Measurements from ENCODE around the gene SGCA. TPM values are rescaled to one million over a fixed set of nuclear protein-coding genes. Genes with fewer than 3 reads are reported as not detected.

Gene SGCA
- total RNA-seq, 1 experiment from 2014 or later = 0.24 TPM

- peaks cover 2% of the 10 kb centered on the region for H3K27me3 Mint-ChIP-seq (ENCODE audit: low read depth)
- Histone ChIP-seq H3K18ac (ENCODE audit: insufficient read length, low read depth, low read length) (no peak overlapping the region), H3K27ac (ENCODE audit: insufficient read length, low read depth, low read length) (no peak overlapping the region), H3K79me1 (ENCODE audit: insufficient read depth, low read depth, low read length, poor library complexity, severe bottlenecking) (no peaks in the 10 kb centered on the region), H3K4me1 (ENCODE audit: insufficient read depth, low read length) (peaks cover 4% of the 10 kb centered on the region; the same call in 1 of the 2 replicates), H3K79me2 (ENCODE audit: insufficient read depth, low read length) (no peaks in the 10 kb centered on the region), H2AFZ (ENCODE audit: low read length) (no peak overlapping the region), H2BK20ac (ENCODE audit: low read depth, low read length, poor library complexity, severe bottlenecking) (no peak overlapping the region), H2BK120ac (ENCODE audit: low read depth, low read length, poor library complexity, severe bottlenecking) (no peak overlapping the region), H3K14ac (ENCODE audit: insufficient read depth, low read length) (no peak overlapping the region), H4K20me1 (ENCODE audit: control insufficient read depth, insufficient read depth, insufficient read length) (no peaks in the 10 kb centered on the region), H4K91ac (ENCODE audit: insufficient read length, low read depth, low read length) (no peak overlapping the region), H3K4me2 (ENCODE audit: insufficient read depth, insufficient read length, low read length) (no peak overlapping the region), H2BK12ac (ENCODE audit: insufficient read length, low read depth, low read length) (no peak overlapping the region), H3K9ac (ENCODE audit: extremely low read depth, insufficient read length, low read length) (no peak overlapping the region), H2BK15ac (ENCODE audit: low read depth, low read length) (no peak overlapping the region), H4K5ac (ENCODE audit: insufficient read length, low read depth, low read length) (no peak overlapping the region), H3K23ac (ENCODE audit: insufficient read length, low read depth, low read length) (no peak overlapping the region), H2BK5ac (ENCODE audit: insufficient read length, low read length) (no peak overlapping the region), H3K23me2 (ENCODE audit: insufficient read length, low read depth, low read length, poor library complexity, severe bottlenecking) (no peaks in the 10 kb centered on the region), H3K9me3 (ENCODE audit: control insufficient read depth, low read depth, low read length) (no peaks in the 10 kb centered on the region), H3K27me3 (ENCODE audit: insufficient read depth, low read length) (no peaks in the 10 kb centered on the region), H2AK5ac (ENCODE audit: insufficient read length, low read length) (no peak overlapping the region), H3K4ac (ENCODE audit: low read depth, low read length) (no peak overlapping the region), H3K56ac (ENCODE audit: insufficient read length, low read depth, low read length) (no peak overlapping the region), H4K8ac (replicated peaks; ENCODE audit: insufficient read length, low read depth, low read length) (no peak overlapping the region), H3T11ph (ENCODE audit: low read length) (no peak overlapping the region)
- TF ChIP-seq CTCF (conservative IDR thresholded peaks at IDR 0.05) = no peak
- no peak for DNase-seq
- no peak overlapping the region for H3K4me3 Mint-ChIP-seq
- peaks cover 45 to 54% of the 10 kb centered on the region in 2 experiments for H3K4me1 Mint-ChIP-seq
- H3K36me3 Mint-ChIP-seq (ENCODE audit: insufficient read depth in 1 of 3, low read depth in 3 of 3) = no peaks in the 10 kb centered on the region
- no CpG with 5 or more reads among the region's 8 CpGs for WGBS (ENCODE audit: extremely low coverage, insufficient read length, low lambda C conversion rate)
- peak overlapping the region in 1 of 3 experiments; percentile 13; a peak in 2 of 7 replicates for H3K27ac Mint-ChIP-seq
- no peaks in the 10 kb centered on the region; a peak in 1 of 5 replicates for H3K9me3 Mint-ChIP-seq
Measured at GRCh38 chr17:50214976-50215760, 49.4 kb downstream of the SGCA start.

Measured in H9 (cell line).